ENCODE measurements around the gene PSMD9.
"Not testable (repeated sequence)": the region's sequence is repeated elsewhere in the genome, so short reads cannot be mapped to it uniquely, and the experiment has no call there.

Gene PSMD9

GRCh38 chr12:121888478-121889273, at the start of gene PSMD9:
TSS of gene PSMD9 (plus strand) at chr12:121888790. CDS start at chr12:121888857, 67 bp downstream.
- FAIRE-seq: peak; percentile 96
- peak; percentile 94 for DNase-seq (ENCODE audit: insufficient read length, low spot score)

GRCh38 chr12:121839106-121839992, 49.2 kb upstream of the PSMD9 start:
- peak; percentile 95 for FAIRE-seq

GRCh38 chr12:121839993-121840761, 48.4 kb upstream of the PSMD9 start:
- no peak for FAIRE-seq
- DNase-seq (ENCODE audit: insufficient read length, low spot score): no peak

More at GRCh38 chr12:121839106-121839992, 49.2 kb upstream of the PSMD9 start:
- peak; percentile 98 for DNase-seq (ENCODE audit: insufficient read length, low spot score)

- FAIRE-seq: no peak
- no peak for DNase-seq (ENCODE audit: insufficient read length, low spot score)
Observed at GRCh38 chr12:121843236-121843982, 45.2 kb upstream of the PSMD9 start.

- FAIRE-seq (no peak), DNase-seq (ENCODE audit: insufficient read length, low spot score) (no peak)
Observed at GRCh38 chr12:121845701-121846100, 42.9 kb upstream of the PSMD9 start.

- DNase-seq (ENCODE audit: insufficient read length, low spot score) (no peak), FAIRE-seq (no peak)
Observed at GRCh38 chr12:121849211-121849610, 39.4 kb upstream of the PSMD9 start.

- FAIRE-seq: no peak
Observed at GRCh38 chr12:121849665-121850064, 38.9 kb upstream of the PSMD9 start.

GRCh38 chr12:121852392-121852791, 36.2 kb upstream of the PSMD9 start:
- DNase-seq (ENCODE audit: insufficient read length, low spot score); FAIRE-seq: not testable (repeated sequence)

More at GRCh38 chr12:121849665-121850064, 38.9 kb upstream of the PSMD9 start:
- DNase-seq (ENCODE audit: insufficient read length, low spot score): no peak

- FAIRE-seq: no peak
- DNase-seq (ENCODE audit: insufficient read length, low spot score): no peak
Observed at GRCh38 chr12:121857322-121858246, 31.0 kb upstream of the PSMD9 start.

GRCh38 chr12:121858318-121858661, 30.3 kb upstream of the PSMD9 start:
- FAIRE-seq (no peak), DNase-seq (ENCODE audit: insufficient read length, low spot score) (no peak)

- FAIRE-seq (peak; percentile 74), DNase-seq (ENCODE audit: insufficient read length, low spot score) (peak; percentile 88)
Observed at GRCh38 chr12:121858662-121859572, 29.7 kb upstream of the PSMD9 start, which contains the start of gene HPD. TSS of gene HPD (minus strand) at chr12:121858859. CDS start at chr12:121858823, 36 bp downstream.

- FAIRE-seq (no peak), DNase-seq (ENCODE audit: insufficient read length, low spot score) (no peak)
Observed at GRCh38 chr12:121860257-121860656, 28.3 kb upstream of the PSMD9 start.

GRCh38 chr12:121860699-121861098, 27.9 kb upstream of the PSMD9 start:
- FAIRE-seq; DNase-seq (ENCODE audit: insufficient read length, low spot score): not testable (repeated sequence)

GRCh38 chr12:121861636-121862254, 26.8 kb upstream of the PSMD9 start:
- no peak for FAIRE-seq
- no peak for DNase-seq (ENCODE audit: insufficient read length, low spot score)

GRCh38 chr12:121866331-121866730, 22.3 kb upstream of the PSMD9 start:
- DNase-seq (ENCODE audit: insufficient read length, low spot score): no peak
- no peak for FAIRE-seq

GRCh38 chr12:121869229-121869628, 19.4 kb upstream of the PSMD9 start:
- FAIRE-seq: not testable (repeated sequence)

GRCh38 chr12:121871467-121871866, 17.1 kb upstream of the PSMD9 start:
- DNase-seq (ENCODE audit: insufficient read length, low spot score) (no peak), FAIRE-seq (no peak)

More at GRCh38 chr12:121869229-121869628, 19.4 kb upstream of the PSMD9 start:
- DNase-seq (ENCODE audit: insufficient read length, low spot score): not testable (repeated sequence)
